HG03060 (cell line): ENCODE results near the gene RFLNA.

ENCODE experiments used
- ATAC-seq: cut with Tn5 transposase; IDR thresholded peaks from one replicate; pipeline ENCODE4 v1.9.1; 2021; ENCODE audit warnings: low read depth, moderate number of reproducible peaks; ENCODE audit not compliant: unreplicated experiment

The RFLNA gene

GRCh38 chr12:124334976-124335375, 40.1 kb downstream of the RFLNA start:
- ATAC-seq: no peak

- no peak for ATAC-seq
Measured at GRCh38 chr12:124335426-124336183, 40.7 kb downstream of the RFLNA start.

- no peak for ATAC-seq
Measured at GRCh38 chr12:124336184-124336437, 41.2 kb downstream of the RFLNA start.

- ATAC-seq: no peak
Measured at GRCh38 chr12:124336742-124337520, 42.0 kb downstream of the RFLNA start.

GRCh38 chr12:124337622-124338021, 42.7 kb downstream of the RFLNA start:
- ATAC-seq: no peak

GRCh38 chr12:124338448-124338847, 43.6 kb downstream of the RFLNA start:
- no peak for ATAC-seq

- ATAC-seq: no peak
Measured at GRCh38 chr12:124338876-124339603, 44.1 kb downstream of the RFLNA start.

GRCh38 chr12:124340080-124340900, 45.4 kb downstream of the RFLNA start:
- ATAC-seq: no peak

GRCh38 chr12:124341645-124342069, 46.8 kb downstream of the RFLNA start:
- ATAC-seq: no peak

GRCh38 chr12:124344022-124344421, 49.1 kb downstream of the RFLNA start:
- no peak for ATAC-seq

- no peak for ATAC-seq
Measured at GRCh38 chr12:124344526-124344925, 49.6 kb downstream of the RFLNA start.

GRCh38 chr12:124345795-124346194, 50.9 kb downstream of the RFLNA start:
- ATAC-seq: no peak

- no peak for ATAC-seq
Measured at GRCh38 chr12:124346425-124347168, 51.7 kb downstream of the RFLNA start.

GRCh38 chr12:124347335-124347734, 52.4 kb downstream of the RFLNA start:
- no peak for ATAC-seq

- no peak for ATAC-seq
Measured at GRCh38 chr12:124347805-124348658, 53.1 kb downstream of the RFLNA start.

GRCh38 chr12:124348659-124349380, 53.9 kb downstream of the RFLNA start:
- ATAC-seq: no peak

GRCh38 chr12:124350491-124350890, 55.6 kb downstream of the RFLNA start:
- ATAC-seq: no peak

GRCh38 chr12:124351422-124351821, 56.5 kb downstream of the RFLNA start:
- no peak for ATAC-seq
